LNCAP (cell line): ENCODE measurements around the gene KPNB1.

Source experiments
- CTCF ChIP-seq: fragments of 450-650 bp; IDR thresholded peaks from 2 replicates; pipeline ENCODE4 v1.5.1; 2017; ENCODE audit warnings: mild to moderate bottlenecking

KPNB1 gene

DNA sequence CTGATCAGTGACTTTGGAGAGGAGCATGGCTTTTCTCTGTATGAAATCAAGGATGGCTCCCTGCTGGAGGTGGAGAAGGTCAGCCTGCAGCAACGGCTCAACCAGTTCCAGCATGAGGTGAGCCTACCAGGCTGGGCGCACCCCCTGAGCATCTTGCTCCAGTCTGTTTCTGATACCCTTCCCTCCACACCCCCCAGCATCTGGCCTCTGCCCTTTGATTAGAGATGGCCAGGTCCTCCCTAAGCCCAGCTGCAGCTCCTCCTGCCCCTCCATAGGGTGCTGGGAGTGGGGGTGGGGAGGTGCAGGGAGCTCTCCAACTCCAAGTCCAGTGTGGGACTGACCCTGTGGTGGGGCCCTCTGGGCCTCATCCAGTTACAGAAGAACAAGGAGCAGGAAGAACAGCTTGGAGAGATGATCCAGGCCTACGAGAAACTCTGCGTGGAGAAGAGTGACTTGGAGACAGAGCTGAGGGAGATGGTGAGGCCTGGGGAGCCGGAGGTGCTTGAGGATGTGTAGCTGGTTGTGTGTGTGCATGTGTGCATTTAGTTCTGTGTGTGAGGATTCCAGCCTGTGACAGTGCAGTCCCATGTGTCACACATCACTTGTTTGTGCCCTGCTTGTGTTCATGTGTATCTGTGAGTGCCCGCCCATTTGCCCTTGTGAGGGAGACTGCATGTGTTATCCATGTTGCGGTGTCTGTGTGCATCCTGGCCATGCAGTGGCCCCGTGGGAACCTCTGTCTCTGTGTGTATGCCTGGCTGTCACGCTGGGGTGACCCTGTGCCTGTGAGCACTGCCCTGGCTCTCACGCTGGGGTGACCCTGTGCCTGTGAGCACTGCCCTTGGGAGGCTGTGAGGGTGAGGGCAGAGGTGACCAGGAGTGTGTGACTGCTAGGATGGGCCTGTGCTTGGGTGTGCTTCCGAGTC lies 47.3 kb downstream of the KPNB1 start:
- no peak for TF ChIP-seq CTCF

DNA sequence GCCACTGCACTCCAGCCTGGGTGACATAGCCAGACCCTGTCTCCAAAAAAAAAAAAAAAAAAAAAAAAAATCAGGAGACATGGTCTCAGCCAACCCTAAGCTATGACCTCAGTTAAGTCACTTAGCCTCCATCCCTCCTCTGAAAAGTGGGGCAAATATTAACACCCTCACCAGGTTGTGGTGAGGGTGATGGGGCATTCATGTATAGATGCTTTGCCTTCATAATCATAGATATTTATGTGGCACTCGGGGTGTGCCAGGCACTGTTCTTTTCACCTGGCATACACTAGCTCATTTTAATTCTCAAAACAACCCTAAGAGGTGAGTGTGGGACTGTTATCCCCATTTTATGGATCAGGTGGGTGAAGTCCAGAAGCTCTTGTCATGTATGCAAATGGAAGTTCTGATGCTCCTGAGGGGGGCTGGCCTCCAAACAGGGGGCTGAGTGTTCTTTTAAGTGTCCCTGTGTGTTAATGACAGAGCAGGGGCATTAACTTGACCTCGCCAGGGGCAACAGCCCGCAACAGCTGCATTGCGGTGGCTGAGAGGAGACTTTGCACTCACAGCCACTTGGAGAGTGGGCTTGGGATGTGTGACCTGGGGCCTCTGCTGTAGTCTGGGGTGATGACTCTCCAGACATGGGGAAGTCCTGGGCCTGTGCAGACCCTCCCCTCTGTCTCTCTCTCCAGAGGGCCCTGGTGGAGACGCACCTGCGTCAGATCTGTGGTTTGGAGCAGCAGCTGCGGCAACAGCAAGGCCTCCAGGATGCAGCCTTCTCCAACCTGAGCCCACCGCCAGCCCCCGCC lies 48.4 kb downstream of the KPNB1 start:
- no peak for TF ChIP-seq CTCF

- TF ChIP-seq CTCF, result peak; percentile 99
Measured at GRCh38 chr17:47698749-47699535, 49.2 kb downstream of the KPNB1 start.

DNA sequence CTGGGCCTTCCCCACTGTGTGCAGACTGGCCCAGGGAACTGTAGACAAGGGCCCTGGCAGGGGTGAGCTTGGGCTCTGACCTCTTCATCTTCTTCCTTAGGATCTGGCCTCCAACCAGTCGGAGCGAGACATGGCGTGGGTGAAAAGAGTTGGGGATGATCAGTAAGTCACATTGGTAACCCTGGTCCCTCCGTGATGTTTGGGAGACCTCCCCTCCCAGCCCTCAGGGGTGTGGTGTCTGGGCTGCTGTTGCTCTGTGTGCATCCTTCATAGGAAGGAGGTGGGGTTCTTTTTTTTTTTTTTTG lies 49.8 kb downstream of the KPNB1 start:
- no peak for TF ChIP-seq CTCF

- TF ChIP-seq CTCF, result no peak
Measured at GRCh38 chr17:47700471-47701449, 51.0 kb downstream of the KPNB1 start.

GRCh38 chr17:47701608-47702007 lies 51.9 kb downstream of the KPNB1 start:
- no peak for TF ChIP-seq CTCF
